Stomach (tissue), 4 donors: ENCODE measurements around the gene FAF2.

ENCODE experiments used
- CTCF ChIP-seq, 7 experiments: fragments of 450-650 bp in 4 of 7; fragments of 200-600 bp in 3 of 7; sonication (generic) in 3 of 7; IDR thresholded peaks; one replicate each; pipeline ENCODE4 v1.5.1; 2016 to 2019; ENCODE audit warnings: antibody characterized with exemption in 7 of 7, control low read depth in 2 of 7, mild to moderate bottlenecking in 1 of 7
- POLR2A ChIP-seq, 4 donors: fragments of 450-650 bp; IDR thresholded peaks; one replicate each; pipeline ENCODE4 v1.6.1; 2016; ENCODE audit warnings: antibody characterized with exemption in 4 of 4, control low read depth in 2 of 4, mild to moderate bottlenecking in 1 of 4, moderate library complexity in 1 of 4
- POLR2AphosphoS5 ChIP-seq, 3 donors: sonication (generic); formaldehyde crosslinking; IDR thresholded peaks; one replicate each; pipeline ENCODE4 v1.6.1; 2016; ENCODE audit warnings: antibody characterized with exemption in 3 of 3

GRCh38 chr5:176540476-176540899 lies 92.3 kb downstream of the FAF2 start:
- no peak for TF ChIP-seq CTCF (IDR thresholded peaks at IDR 0.05)
- TF ChIP-seq POLR2A (IDR thresholded peaks at IDR 0.05), result no peak
- TF ChIP-seq POLR2AphosphoS5 (IDR thresholded peaks at IDR 0.05), result no peak
